GM23338 (cell line): ENCODE data around the gene NPHS2. TPM values are rescaled to one million over a fixed set of nuclear protein-coding genes. Genes with fewer than 3 reads are reported as not detected.

Source experiments
- ATAC-seq: fragments of 200-7000 bp; cut with Tn5 transposase; 3 replicates; pipeline ENCODE4 v1.9.1; 2020
- DNase-seq: peaks from one replicate; pipeline ENCODE4 v3.0.0-alpha.2; 2015; ENCODE audit warnings: low spot score
- H2AFZ ChIP-seq: fragments of 200-600 bp; sonication (generic); 2 replicates; pipeline ENCODE4 v1.8.0; 2016; ENCODE audit warnings: antibody characterized with exemption, mild to moderate bottlenecking, moderate library complexity
- H3F3A ChIP-seq: fragments of 200-600 bp; sonication (generic); replicated peaks from 2 replicates; pipeline ENCODE4 v1.8.0; 2017; ENCODE audit warnings: antibody characterized with exemption, mixed run types, low read depth
- H3K27ac ChIP-seq: fragments of 200-600 bp; sonication (generic); 2 replicates; pipeline ENCODE4 v1.6.1; 2016; ENCODE audit warnings: low read depth
- H3K27me3 ChIP-seq: fragments of 200-600 bp; sonication (generic); 2 replicates; pipeline ENCODE4 v1.8.0; 2016; ENCODE audit warnings: mild to moderate bottlenecking, mixed run types, moderate library complexity; ENCODE audit not compliant: insufficient read depth
- H3K36me3 ChIP-seq: fragments of 200-600 bp; sonication (generic); 2 replicates; pipeline ENCODE4 v1.8.0; 2016; ENCODE audit warnings: mild to moderate bottlenecking; ENCODE audit not compliant: insufficient read depth
- H3K4me1 ChIP-seq: fragments of 200-600 bp; sonication (generic); 2 replicates; pipeline ENCODE4 v1.8.0; 2016; ENCODE audit warnings: mild to moderate bottlenecking, moderate library complexity; ENCODE audit not compliant: insufficient read depth
- H3K4me2 ChIP-seq: fragments of 200-600 bp; sonication (generic); 2 replicates; pipeline ENCODE4 v1.7.1; 2017; ENCODE audit warnings: mixed run types
- H3K4me3 ChIP-seq: fragments of 200-600 bp; sonication (generic); 2 replicates; pipeline ENCODE4 v1.6.1; 2016; ENCODE audit warnings: mixed run types
- H3K79me2 ChIP-seq: fragments of 200-600 bp; sonication (generic); replicated peaks from 2 replicates; pipeline ENCODE4 v1.8.0; 2017; ENCODE audit warnings: mild to moderate bottlenecking; ENCODE audit not compliant: insufficient read depth
- H3K9me2 ChIP-seq: fragments of 200-600 bp; sonication (generic); 2 replicates; pipeline ENCODE4 v1.8.0; 2017; ENCODE audit not compliant: insufficient read depth
- H4K20me1 ChIP-seq: fragments of 200-600 bp; sonication (generic); replicated peaks from 2 replicates; pipeline ENCODE4 v1.8.0; 2017; ENCODE audit warnings: mild to moderate bottlenecking; ENCODE audit not compliant: insufficient read depth
- H3K27ac Mint-ChIP-seq: 2 replicates; pipeline ENCODE4 v1.8.0; 2020; ENCODE audit warnings: inconsistent platforms, mild to moderate bottlenecking, moderate library complexity, mixed read lengths
- H3K27me3 Mint-ChIP-seq: 3 replicates; pipeline ENCODE4 v1.8.0; 2022; ENCODE audit warnings: low read depth, mild to moderate bottlenecking, moderate library complexity, mixed read lengths, inconsistent platforms; ENCODE audit not compliant: insufficient read depth, poor library complexity
- H3K36me3 Mint-ChIP-seq: 3 replicates; pipeline ENCODE4 v1.8.0; 2021; ENCODE audit warnings: low read depth, mild to moderate bottlenecking, inconsistent platforms, moderate library complexity, mixed read lengths
- H3K4me1 Mint-ChIP-seq: 3 replicates; pipeline ENCODE4 v1.8.0; 2020; ENCODE audit warnings: mild to moderate bottlenecking, inconsistent platforms, mixed read lengths
- H3K4me3 Mint-ChIP-seq: 3 replicates; pipeline ENCODE4 v1.8.0; 2021; ENCODE audit warnings: moderate library complexity, mild to moderate bottlenecking, inconsistent platforms, mixed read lengths
- H3K9me3 Mint-ChIP-seq: 3 replicates; pipeline ENCODE4 v1.8.0; 2020; ENCODE audit warnings: moderate library complexity, mild to moderate bottlenecking, inconsistent platforms, mixed read lengths
- CREB1 ChIP-seq: fragments of 250-450 bp; sonication (Bioruptor Pico); IDR thresholded peaks from 2 replicates; pipeline ENCODE4 v1.5.0; 2020; ENCODE audit warnings: low read depth, mild to moderate bottlenecking, moderate library complexity
- EZH2 ChIP-seq: fragments of 200-600 bp; sonication (generic); IDR thresholded peaks from one replicate; pipeline ENCODE4 v1.8.0; 2017; ENCODE audit warnings: antibody characterized with exemption, mild to moderate bottlenecking, low read depth; ENCODE audit not compliant: unreplicated experiment
- EZH2phosphoT487 ChIP-seq: fragments of 200-600 bp; sonication (generic); IDR thresholded peaks from one replicate; pipeline ENCODE4 v1.8.1; 2018; ENCODE audit warnings: antibody characterized with exemption; ENCODE audit not compliant: unreplicated experiment
- JUNB ChIP-seq: IDR thresholded peaks from one replicate; pipeline ENCODE4 v1.6.1; 2016; ENCODE audit warnings: antibody characterized with exemption; ENCODE audit not compliant: unreplicated experiment
- NANOG ChIP-seq: IDR thresholded peaks from 2 replicates; pipeline ENCODE4 v1.6.1; 2016; ENCODE audit warnings: antibody characterized with exemption, borderline replicate concordance
- POLR2AphosphoS5 ChIP-seq: IDR thresholded peaks from 2 replicates; pipeline ENCODE4 v1.6.1; 2016; ENCODE audit warnings: antibody characterized with exemption, low read depth
- STAT1 ChIP-seq: IDR thresholded peaks from one replicate; pipeline ENCODE4 v1.6.1; 2016; ENCODE audit warnings: antibody characterized with exemption; ENCODE audit not compliant: unreplicated experiment
- ZNF114 ChIP-seq: fragments of 250-450 bp; sonication (Bioruptor Pico); IDR thresholded peaks from 2 replicates; pipeline ENCODE4 v1.5.0; 2020; ENCODE audit warnings: mild to moderate bottlenecking, moderate library complexity
- ZNF331 ChIP-seq: fragments of 250-450 bp; sonication (Bioruptor Pico); IDR thresholded peaks from 2 replicates; pipeline ENCODE4 v1.5.0; 2020; ENCODE audit warnings: low read depth, mild to moderate bottlenecking, moderate library complexity
- polyA plus RNA-seq: library from polyadenylated mRNA; unstranded; fragments of >200 nt; fragmentation: Nextera tagmentation; extraction: Ambion mirVana; gene quantifications from 2 replicates; pipeline ENCODE4 v1.2.1, GENCODE V29; 2016
- total RNA-seq: library from RNA; depleted of rRNA; stranded (reverse); fragments of >200 nt; shearing (Covaris generic); gene quantifications from 2 replicates; pipeline ENCODE4 v1.2.3, GENCODE V29; 2014
- TF ChIP-seq, protein P1 (sequence below): IDR thresholded peaks from one replicate; pipeline ENCODE4 v1.6.1; 2018; ENCODE audit warnings: antibody characterized with exemption; ENCODE audit not compliant: unreplicated experiment
- TF ChIP-seq, protein P2 (sequence below): IDR thresholded peaks from 2 replicates; pipeline ENCODE4 v1.6.1; 2016; ENCODE audit warnings: antibody characterized with exemption
- TF ChIP-seq, protein P3 (sequence below): fragments of 250-450 bp; sonication (Bioruptor Pico); IDR thresholded peaks from 2 replicates; pipeline ENCODE4 v1.5.0; 2020; ENCODE audit warnings: mild to moderate bottlenecking, moderate library complexity
- TF ChIP-seq, protein P4 (sequence below), 2 experiments: fragments of 200-600 bp in 1 of 2; sonication (generic) in 1 of 2; conservative IDR thresholded peaks; 2 replicates each; pipeline versions ENCODE4 v1.5.1 to v1.6.1; 2016 to 2017; ENCODE audit warnings: antibody characterized with exemption in 2 of 2, low read depth in 2 of 2, mild to moderate bottlenecking in 2 of 2, moderate library complexity in 1 of 2

The NPHS2 gene
- total and polyA plus RNA-seq, 2 experiments from 2014 or later: not detected

DNA sequence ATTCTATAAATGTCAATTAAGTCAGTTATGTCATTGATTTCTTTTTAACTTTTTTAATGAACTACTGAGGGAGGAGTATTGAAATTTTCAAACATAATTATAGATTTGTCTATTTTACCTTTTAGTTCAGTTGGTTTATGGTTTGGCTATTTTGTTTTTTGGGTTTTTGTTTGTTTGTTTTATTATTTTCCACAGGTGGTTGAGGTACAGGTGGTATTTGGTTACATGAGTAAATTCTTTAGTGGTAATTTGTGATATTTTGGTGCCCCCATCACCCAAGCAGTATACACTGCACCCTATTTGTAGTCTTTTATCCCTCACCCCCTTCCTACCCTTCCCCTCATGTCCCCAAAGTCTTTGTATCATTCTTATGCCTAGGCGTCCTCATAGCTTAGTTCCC is 25.3 kb upstream of the NPHS2 start:
- peaks cover 13% of the 10 kb centered on the region; the same call in 2 of the 3 replicates for H3K9me3 Mint-ChIP-seq
- no peaks in the 10 kb centered on the region for H3K27me3 Mint-ChIP-seq
- TF ChIP-seq ZNF331 (CRISPR knock-in tag) (no peak), POLR2AphosphoS5 (no peak), ZNF114 (CRISPR knock-in tag) (no peak), STAT1 (no peak), NANOG (no peak), JUNB (no peak), EZH2phosphoT487 (no peak), EZH2 (no peak), CREB1 (CRISPR knock-in tag) (no peak)
- TF ChIP-seq, protein P1, sequence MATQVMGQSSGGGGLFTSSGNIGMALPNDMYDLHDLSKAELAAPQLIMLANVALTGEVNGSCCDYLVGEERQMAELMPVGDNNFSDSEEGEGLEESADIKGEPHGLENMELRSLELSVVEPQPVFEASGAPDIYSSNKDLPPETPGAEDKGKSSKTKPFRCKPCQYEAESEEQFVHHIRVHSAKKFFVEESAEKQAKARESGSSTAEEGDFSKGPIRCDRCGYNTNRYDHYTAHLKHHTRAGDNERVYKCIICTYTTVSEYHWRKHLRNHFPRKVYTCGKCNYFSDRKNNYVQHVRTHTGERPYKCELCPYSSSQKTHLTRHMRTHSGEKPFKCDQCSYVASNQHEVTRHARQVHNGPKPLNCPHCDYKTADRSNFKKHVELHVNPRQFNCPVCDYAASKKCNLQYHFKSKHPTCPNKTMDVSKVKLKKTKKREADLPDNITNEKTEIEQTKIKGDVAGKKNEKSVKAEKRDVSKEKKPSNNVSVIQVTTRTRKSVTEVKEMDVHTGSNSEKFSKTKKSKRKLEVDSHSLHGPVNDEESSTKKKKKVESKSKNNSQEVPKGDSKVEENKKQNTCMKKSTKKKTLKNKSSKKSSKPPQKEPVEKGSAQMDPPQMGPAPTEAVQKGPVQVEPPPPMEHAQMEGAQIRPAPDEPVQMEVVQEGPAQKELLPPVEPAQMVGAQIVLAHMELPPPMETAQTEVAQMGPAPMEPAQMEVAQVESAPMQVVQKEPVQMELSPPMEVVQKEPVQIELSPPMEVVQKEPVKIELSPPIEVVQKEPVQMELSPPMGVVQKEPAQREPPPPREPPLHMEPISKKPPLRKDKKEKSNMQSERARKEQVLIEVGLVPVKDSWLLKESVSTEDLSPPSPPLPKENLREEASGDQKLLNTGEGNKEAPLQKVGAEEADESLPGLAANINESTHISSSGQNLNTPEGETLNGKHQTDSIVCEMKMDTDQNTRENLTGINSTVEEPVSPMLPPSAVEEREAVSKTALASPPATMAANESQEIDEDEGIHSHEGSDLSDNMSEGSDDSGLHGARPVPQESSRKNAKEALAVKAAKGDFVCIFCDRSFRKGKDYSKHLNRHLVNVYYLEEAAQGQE: no peak
- TF ChIP-seq, protein P2, sequence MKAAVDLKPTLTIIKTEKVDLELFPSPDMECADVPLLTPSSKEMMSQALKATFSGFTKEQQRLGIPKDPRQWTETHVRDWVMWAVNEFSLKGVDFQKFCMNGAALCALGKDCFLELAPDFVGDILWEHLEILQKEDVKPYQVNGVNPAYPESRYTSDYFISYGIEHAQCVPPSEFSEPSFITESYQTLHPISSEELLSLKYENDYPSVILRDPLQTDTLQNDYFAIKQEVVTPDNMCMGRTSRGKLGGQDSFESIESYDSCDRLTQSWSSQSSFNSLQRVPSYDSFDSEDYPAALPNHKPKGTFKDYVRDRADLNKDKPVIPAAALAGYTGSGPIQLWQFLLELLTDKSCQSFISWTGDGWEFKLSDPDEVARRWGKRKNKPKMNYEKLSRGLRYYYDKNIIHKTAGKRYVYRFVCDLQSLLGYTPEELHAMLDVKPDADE: no peak
- TF ChIP-seq, protein P3, sequence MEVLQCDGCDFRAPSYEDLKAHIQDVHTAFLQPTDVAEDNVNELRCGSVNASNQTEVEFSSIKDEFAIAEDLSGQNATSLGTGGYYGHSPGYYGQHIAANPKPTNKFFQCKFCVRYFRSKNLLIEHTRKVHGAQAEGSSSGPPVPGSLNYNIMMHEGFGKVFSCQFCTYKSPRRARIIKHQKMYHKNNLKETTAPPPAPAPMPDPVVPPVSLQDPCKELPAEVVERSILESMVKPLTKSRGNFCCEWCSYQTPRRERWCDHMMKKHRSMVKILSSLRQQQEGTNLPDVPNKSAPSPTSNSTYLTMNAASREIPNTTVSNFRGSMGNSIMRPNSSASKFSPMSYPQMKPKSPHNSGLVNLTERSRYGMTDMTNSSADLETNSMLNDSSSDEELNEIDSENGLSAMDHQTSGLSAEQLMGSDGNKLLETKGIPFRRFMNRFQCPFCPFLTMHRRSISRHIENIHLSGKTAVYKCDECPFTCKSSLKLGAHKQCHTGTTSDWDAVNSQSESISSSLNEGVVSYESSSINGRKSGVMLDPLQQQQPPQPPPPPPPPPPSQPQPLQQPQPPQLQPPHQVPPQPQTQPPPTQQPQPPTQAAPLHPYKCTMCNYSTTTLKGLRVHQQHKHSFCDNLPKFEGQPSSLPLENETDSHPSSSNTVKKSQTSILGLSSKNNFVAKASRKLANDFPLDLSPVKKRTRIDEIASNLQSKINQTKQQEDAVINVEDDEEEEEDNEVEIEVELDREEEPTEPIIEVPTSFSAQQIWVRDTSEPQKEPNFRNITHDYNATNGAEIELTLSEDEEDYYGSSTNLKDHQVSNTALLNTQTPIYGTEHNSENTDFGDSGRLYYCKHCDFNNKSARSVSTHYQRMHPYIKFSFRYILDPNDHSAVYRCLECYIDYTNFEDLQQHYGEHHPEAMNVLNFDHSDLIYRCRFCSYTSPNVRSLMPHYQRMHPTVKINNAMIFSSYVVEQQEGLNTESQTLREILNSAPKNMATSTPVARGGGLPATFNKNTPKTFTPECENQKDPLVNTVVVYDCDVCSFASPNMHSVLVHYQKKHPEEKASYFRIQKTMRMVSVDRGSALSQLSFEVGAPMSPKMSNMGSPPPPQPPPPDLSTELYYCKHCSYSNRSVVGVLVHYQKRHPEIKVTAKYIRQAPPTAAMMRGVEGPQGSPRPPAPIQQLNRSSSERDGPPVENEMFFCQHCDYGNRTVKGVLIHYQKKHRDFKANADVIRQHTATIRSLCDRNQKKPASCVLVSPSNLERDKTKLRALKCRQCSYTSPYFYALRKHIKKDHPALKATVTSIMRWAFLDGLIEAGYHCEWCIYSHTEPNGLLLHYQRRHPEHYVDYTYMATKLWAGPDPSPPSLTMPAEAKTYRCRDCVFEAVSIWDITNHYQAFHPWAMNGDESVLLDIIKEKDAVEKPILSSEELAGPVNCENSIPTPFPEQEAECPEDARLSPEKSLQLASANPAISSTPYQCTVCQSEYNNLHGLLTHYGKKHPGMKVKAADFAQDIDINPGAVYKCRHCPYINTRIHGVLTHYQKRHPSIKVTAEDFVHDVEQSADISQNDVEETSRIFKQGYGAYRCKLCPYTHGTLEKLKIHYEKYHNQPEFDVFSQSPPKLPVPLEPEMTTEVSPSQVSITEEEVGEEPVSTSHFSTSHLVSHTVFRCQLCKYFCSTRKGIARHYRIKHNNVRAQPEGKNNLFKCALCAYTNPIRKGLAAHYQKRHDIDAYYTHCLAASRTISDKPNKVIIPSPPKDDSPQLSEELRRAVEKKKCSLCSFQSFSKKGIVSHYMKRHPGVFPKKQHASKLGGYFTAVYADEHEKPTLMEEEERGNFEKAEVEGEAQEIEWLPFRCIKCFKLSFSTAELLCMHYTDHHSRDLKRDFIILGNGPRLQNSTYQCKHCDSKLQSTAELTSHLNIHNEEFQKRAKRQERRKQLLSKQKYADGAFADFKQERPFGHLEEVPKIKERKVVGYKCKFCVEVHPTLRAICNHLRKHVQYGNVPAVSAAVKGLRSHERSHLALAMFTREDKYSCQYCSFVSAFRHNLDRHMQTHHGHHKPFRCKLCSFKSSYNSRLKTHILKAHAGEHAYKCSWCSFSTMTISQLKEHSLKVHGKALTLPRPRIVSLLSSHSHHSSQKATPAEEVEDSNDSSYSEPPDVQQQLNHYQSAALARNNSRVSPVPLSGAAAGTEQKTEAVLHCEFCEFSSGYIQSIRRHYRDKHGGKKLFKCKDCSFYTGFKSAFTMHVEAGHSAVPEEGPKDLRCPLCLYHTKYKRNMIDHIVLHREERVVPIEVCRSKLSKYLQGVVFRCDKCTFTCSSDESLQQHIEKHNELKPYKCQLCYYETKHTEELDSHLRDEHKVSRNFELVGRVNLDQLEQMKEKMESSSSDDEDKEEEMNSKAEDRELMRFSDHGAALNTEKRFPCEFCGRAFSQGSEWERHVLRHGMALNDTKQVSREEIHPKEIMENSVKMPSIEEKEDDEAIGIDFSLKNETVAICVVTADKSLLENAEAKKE (CRISPR knock-in tag): no peak
- TF ChIP-seq, protein P4, sequence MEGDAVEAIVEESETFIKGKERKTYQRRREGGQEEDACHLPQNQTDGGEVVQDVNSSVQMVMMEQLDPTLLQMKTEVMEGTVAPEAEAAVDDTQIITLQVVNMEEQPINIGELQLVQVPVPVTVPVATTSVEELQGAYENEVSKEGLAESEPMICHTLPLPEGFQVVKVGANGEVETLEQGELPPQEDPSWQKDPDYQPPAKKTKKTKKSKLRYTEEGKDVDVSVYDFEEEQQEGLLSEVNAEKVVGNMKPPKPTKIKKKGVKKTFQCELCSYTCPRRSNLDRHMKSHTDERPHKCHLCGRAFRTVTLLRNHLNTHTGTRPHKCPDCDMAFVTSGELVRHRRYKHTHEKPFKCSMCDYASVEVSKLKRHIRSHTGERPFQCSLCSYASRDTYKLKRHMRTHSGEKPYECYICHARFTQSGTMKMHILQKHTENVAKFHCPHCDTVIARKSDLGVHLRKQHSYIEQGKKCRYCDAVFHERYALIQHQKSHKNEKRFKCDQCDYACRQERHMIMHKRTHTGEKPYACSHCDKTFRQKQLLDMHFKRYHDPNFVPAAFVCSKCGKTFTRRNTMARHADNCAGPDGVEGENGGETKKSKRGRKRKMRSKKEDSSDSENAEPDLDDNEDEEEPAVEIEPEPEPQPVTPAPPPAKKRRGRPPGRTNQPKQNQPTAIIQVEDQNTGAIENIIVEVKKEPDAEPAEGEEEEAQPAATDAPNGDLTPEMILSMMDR (conservative IDR thresholded peaks at IDR 0.05; ENCODE audit: low read depth in 2 of 2): no peak
- Histone ChIP-seq H3K79me2 (no peaks in the 10 kb centered on the region), H3F3A (no peaks in the 10 kb centered on the region), H4K20me1 (no peaks in the 10 kb centered on the region), H3K27ac (no peak overlapping the region), H3K9me2 (no peaks in the 10 kb centered on the region), H3K4me2 (no peak overlapping the region), H3K36me3 (no peaks in the 10 kb centered on the region), H3K27me3 (no peaks in the 10 kb centered on the region), H3K4me3 (no peak overlapping the region), H3K4me1 (no peaks in the 10 kb centered on the region), H2AFZ (no peak overlapping the region)
- no peaks in the 10 kb centered on the region for H3K36me3 Mint-ChIP-seq
- H3K27ac Mint-ChIP-seq: no peak overlapping the region
- no peak for DNase-seq
- no peak overlapping the region for H3K4me3 Mint-ChIP-seq
- no peak for ATAC-seq
- no peaks in the 10 kb centered on the region for H3K4me1 Mint-ChIP-seq
